Mucosa of descending colon (tissue), 3 donors: Measurements from ENCODE around the gene PDLIM7. TPM values are rescaled to one million over a fixed set of nuclear protein-coding genes. Genes with fewer than 3 reads are reported as not detected.

Source experiments
- ATAC-seq: fragments of 200-7000 bp; cut with Tn5 transposase; one replicate; pipeline ENCODE4 v1.9.1; 2020; ENCODE audit warnings: mild to moderate bottlenecking, moderate library complexity
- DNase-seq, 3 donors: peaks; one replicate each; pipeline ENCODE4 v3.0.0-alpha.2; 2020
- H3K36me3 ChIP-seq: fragments of 200-600 bp; one replicate; pipeline ENCODE4 v1.8.0; 2021; ENCODE audit warnings: low read depth, mild to moderate bottlenecking
- H3K4me1 ChIP-seq: fragments of 200-600 bp; one replicate; pipeline ENCODE4 v1.8.0; 2021; ENCODE audit warnings: low read depth, mild to moderate bottlenecking
- H3K4me3 ChIP-seq: fragments of 200-600 bp; one replicate; pipeline ENCODE4 v1.8.0; 2021; ENCODE audit warnings: mild to moderate bottlenecking
- H3K9me3 ChIP-seq: fragments of 200-600 bp; one replicate; pipeline ENCODE4 v1.8.0; 2021; ENCODE audit warnings: mild to moderate bottlenecking
- CTCF ChIP-seq: fragments of 200-600 bp; IDR thresholded peaks from one replicate; pipeline ENCODE4 v1.8.0; 2022; ENCODE audit warnings: antibody characterized with exemption, mild to moderate bottlenecking
- intact Hi-C, 2 donors: fragments of 100-400 bp; cut with DNase I in 1 of 2; cut with micrococcal nuclease in 1 of 2; formaldehyde crosslinking; loops; one replicate each; pipeline versions ENCODE4 v1.11.0 to v1.11.1; 2022; cut with DNase I, micrococcal nuclease
- long read RNA-seq, 2 donors: library from polyadenylated mRNA; unstranded; transcript quantifications; one replicate each; pipeline ENCODE4 v2.0.0, GENCODE V29; 2019 to 2021
- total RNA-seq, 3 donors: library from RNA; stranded (reverse); fragmentation: NEBNext Ultra II Directional in 2 of 3; extraction: Animal tissue kit (Norgen Biotek cat#: 25700) in 2 of 3; gene quantifications; one replicate each; pipeline versions ENCODE4 v1.2.1 to v1.2.4, GENCODE V29; 2021 to 2023
- donor health status: DM: no; HTN: no; CAD: no; lungs with moderate emphysema.
- donor health status: DM: no; HTN: no; CAD: no.
- donor health status: DM: no; HTN: yes; CAD: no.

PDLIM7 gene
- 100 to 1,000 TPM in 1 of 3 donors, 10 to 100 TPM in 2; 12.9 to 333 (median 54.0) TPM for total RNA-seq
- long read RNA-seq, donor 1, transcript PDLIM7-203 (13 exons, 1,567 nt) = minor isoform, 8 of 161 reads
- long read RNA-seq, donor 1, transcript PDLIM7-202 (13 exons, 1,689 nt) = major isoform, 25 of 161 reads
- long read RNA-seq, donor 1, transcript PDLIM7-212 (3 exons, 556 nt) = minor isoform, 6 of 161 reads
- long read RNA-seq, donor 1, partial matches to known transcripts = 82 of 161 reads
- long read RNA-seq, donor 1, other reads (novel, unspliced or antisense) = 39 of 161 reads
- long read RNA-seq, donor 2, transcript PDLIM7-202 (13 exons, 1,689 nt) = major isoform, 22 of 37 reads
- long read RNA-seq, donor 2, partial matches to known transcripts = 1 of 37 reads
- long read RNA-seq, donor 2, other reads (novel, unspliced or antisense) = 9 of 37 reads

DNA sequence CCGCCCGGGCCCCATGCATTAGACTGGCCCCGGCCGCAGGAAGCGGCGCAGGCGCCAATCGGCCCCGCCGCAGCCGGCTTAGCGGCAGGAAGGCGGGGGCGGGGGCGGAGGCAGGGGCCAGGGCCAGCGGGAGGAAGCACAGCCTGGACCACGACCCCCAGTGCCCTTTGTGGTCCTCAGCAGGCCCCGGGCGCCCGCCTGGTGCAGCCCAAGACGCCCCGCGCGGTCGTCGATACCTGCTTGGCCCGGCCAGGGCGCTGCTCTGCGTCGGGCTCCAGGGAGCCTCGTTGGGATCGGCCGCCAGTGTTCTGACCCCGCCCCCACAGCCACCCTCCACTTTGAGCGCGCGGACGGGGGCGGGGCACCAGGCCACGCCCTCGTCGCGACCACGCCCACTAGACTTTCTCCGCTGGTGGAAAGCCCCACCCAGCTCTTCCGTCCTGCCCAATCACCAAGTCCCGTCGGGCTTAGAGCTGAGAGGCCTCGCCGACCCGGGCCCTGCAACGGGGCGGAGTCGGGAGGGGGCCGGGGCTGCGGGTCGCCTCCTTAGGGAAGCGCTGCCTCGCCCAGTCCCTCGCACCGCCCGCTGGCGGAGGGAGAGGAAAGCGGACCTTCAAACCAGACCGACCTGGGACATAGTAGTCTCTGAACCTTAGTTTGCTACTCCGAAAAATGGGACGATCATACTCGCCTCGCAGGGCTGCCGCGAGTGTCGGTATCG lies at the start of gene PDLIM7:
Gene PDLIM7, minus strand, starts transcription at position 313 of the 721 bp plus-strand sequence. CDS start 1,092 bp downstream, outside the sequence.
- peaks cover 29% of the 10 kb centered on the region for H3K4me1 ChIP-seq
- peak; percentile 93 for ATAC-seq

GRCh38 chr5:177546258-177546741 lies 48.9 kb upstream of the PDLIM7 start:
- TF ChIP-seq CTCF = no peak
- H3K4me1 ChIP-seq = no peaks in the 10 kb centered on the region
- H3K9me3 ChIP-seq = no peaks in the 10 kb centered on the region
- ATAC-seq = peak; percentile 71
- DNase-seq = peak in 1 of 3 donors; percentile 26
- intact Hi-C loops = no loop called here
- H3K36me3 ChIP-seq = no peaks in the 10 kb centered on the region
- no peak overlapping the region for H3K4me3 ChIP-seq

More for the DNA sequence above, at the start of gene PDLIM7:
- intact Hi-C loops = no loop called here
- H3K4me3 ChIP-seq = peak within 1 kb of the TSS; percentile 26
- H3K9me3 ChIP-seq = no peaks in the 10 kb centered on the region
- no peaks in the 10 kb centered on the region for H3K36me3 ChIP-seq
- no peak for TF ChIP-seq CTCF
- peak; percentile 96 to 98 (median 97) for DNase-seq

GRCh38 chr5:177545487-177546257 lies 48.3 kb upstream of the PDLIM7 start:
- H3K4me3 ChIP-seq = no peak overlapping the region
- intact Hi-C loops = no loop called here
- TF ChIP-seq CTCF = no peak
- H3K9me3 ChIP-seq = no peaks in the 10 kb centered on the region
- H3K4me1 ChIP-seq = no peaks in the 10 kb centered on the region
- DNase-seq = peak in 1 of 3 donors; percentile 36
- no peaks in the 10 kb centered on the region for H3K36me3 ChIP-seq
- peak; percentile 53 for ATAC-seq

GRCh38 chr5:177542816-177543465 lies 45.5 kb upstream of the PDLIM7 start:
- H3K9me3 ChIP-seq = no peaks in the 10 kb centered on the region
- intact Hi-C loops = no loop called here
- DNase-seq (no peak), ATAC-seq (no peak)
- H3K4me3 ChIP-seq = no peak overlapping the region
- no peak for TF ChIP-seq CTCF
- H3K4me1 ChIP-seq = no peaks in the 10 kb centered on the region
- H3K36me3 ChIP-seq = no peaks in the 10 kb centered on the region

GRCh38 chr5:177540438-177540837 lies 43.0 kb upstream of the PDLIM7 start:
- Histone ChIP-seq H3K36me3 (no peaks in the 10 kb centered on the region), H3K9me3 (no peaks in the 10 kb centered on the region), H3K4me3 (no peak overlapping the region), H3K4me1 (no peaks in the 10 kb centered on the region)
- ATAC-seq (peak; percentile 48), DNase-seq (no peak)
- intact Hi-C loops = no loop called here
- TF ChIP-seq CTCF = no peak
